ENCODE measurements around the gene SLC44A5. TPM values are rescaled to one million over a fixed set of nuclear protein-coding genes. Genes with fewer than 3 reads are reported as not detected.
A peak's percentile ranks its signal among the peaks of the same experiment; 100 is the strongest.

SLC44A5 gene
- total and polyA plus RNA-seq, 7 donors: 0.01 to 7.5 (median 0.49) TPM

- no peak for DNase-seq
- Histone ChIP-seq H3K27ac (no peak overlapping the region), H3K9me3 (peaks cover 4% of the 10 kb centered on the region), H3K36me3 (ENCODE audit: insufficient read depth in 1 of 2, low read depth in 1 of 2) (no peaks in the 10 kb centered on the region), H3K27me3 (ENCODE audit: insufficient read depth in 3 of 3, low read length in 2 of 3) (no peaks in the 10 kb centered on the region), H3K4me3 (no peak overlapping the region), H3K4me1 (peaks cover 1% of the 10 kb centered on the region)
- intact Hi-C loops (cut with DNase I): no loop called here
- TF ChIP-seq CTCF (IDR thresholded peaks at IDR 0.05): no peak
- WGBS, 3 donors: 64 to 76% (median 67%) methylated on average over 2 of the region's 2 CpGs
- ATAC-seq: no peak
Measured at GRCh38 chr1:75345538-75346292, 265.2 kb downstream of the SLC44A5 start.

GRCh38 chr1:75342786-75343185 lies 268.1 kb downstream of the SLC44A5 start:
- ATAC-seq: no peak
- Histone ChIP-seq H3K36me3 (ENCODE audit: insufficient read depth in 1 of 2, low read depth in 1 of 2) (no peaks in the 10 kb centered on the region), H3K4me1 (peaks cover 24% of the 10 kb centered on the region), H3K27ac (no peak overlapping the region), H3K9me3 (no peaks in the 10 kb centered on the region), H3K4me3 (no peak overlapping the region), H3K27me3 (ENCODE audit: insufficient read depth in 3 of 3, low read length in 2 of 3) (no peaks in the 10 kb centered on the region)
- DNase-seq: no peak
- WGBS, 3 donors: 68 to 78% (median 76%) methylated on average over 4 of the region's 4 CpGs
- TF ChIP-seq CTCF (IDR thresholded peaks at IDR 0.05): no peak
- intact Hi-C loops (cut with DNase I): no loop called here

GRCh38 chr1:75341537-75341936 lies 269.4 kb downstream of the SLC44A5 start:
- ATAC-seq: no peak
- DNase-seq: no peak
- no peaks in the 10 kb centered on the region for H3K27me3 ChIP-seq (ENCODE audit: insufficient read depth in 3 of 3, low read length in 2 of 3)
- TF ChIP-seq CTCF (IDR thresholded peaks at IDR 0.05): no peak
- no peaks in the 10 kb centered on the region for H3K36me3 ChIP-seq (ENCODE audit: insufficient read depth in 1 of 2, low read depth in 1 of 2)
- intact Hi-C loops (cut with DNase I): no loop called here
- no peak overlapping the region for H3K27ac ChIP-seq
- WGBS, 3 donors: 84 to 88% (median 86%) methylated on average over 3 of the region's 3 CpGs
- no peaks in the 10 kb centered on the region for H3K9me3 ChIP-seq
- H3K4me3 ChIP-seq: no peak overlapping the region
- H3K4me1 ChIP-seq: peaks cover 24% of the 10 kb centered on the region

- no peaks in the 10 kb centered on the region for H3K36me3 ChIP-seq (ENCODE audit: insufficient read depth in 1 of 2, low read depth in 1 of 2)
- H3K4me3 ChIP-seq: no peak overlapping the region
- intact Hi-C loops (cut with DNase I): loop anchor here in 1 of 2 donors (5.0 kb wide), 1 partner anchor 33 kb away; no protein-coding TSS in a partner anchor
- no peaks in the 10 kb centered on the region for H3K9me3 ChIP-seq
- ATAC-seq (peak in 3 of 4 donors; percentile 53 to 88 (median 66)), DNase-seq (no peak)
- peak overlapping the region; percentile 60 for H3K27ac ChIP-seq
- 42 to 72% (median 46%) methylated on average over 6 of the region's 6 CpGs for WGBS, 3 donors
- H3K27me3 ChIP-seq (ENCODE audit: insufficient read depth in 3 of 3, low read length in 2 of 3): no peaks in the 10 kb centered on the region
- peaks cover 24% of the 10 kb centered on the region for H3K4me1 ChIP-seq
- TF ChIP-seq CTCF (IDR thresholded peaks at IDR 0.05): no peak
Measured at GRCh38 chr1:75338616-75339483, 272.1 kb downstream of the SLC44A5 start.
